ENCODE measurements around the gene LGALS16.

DNA sequence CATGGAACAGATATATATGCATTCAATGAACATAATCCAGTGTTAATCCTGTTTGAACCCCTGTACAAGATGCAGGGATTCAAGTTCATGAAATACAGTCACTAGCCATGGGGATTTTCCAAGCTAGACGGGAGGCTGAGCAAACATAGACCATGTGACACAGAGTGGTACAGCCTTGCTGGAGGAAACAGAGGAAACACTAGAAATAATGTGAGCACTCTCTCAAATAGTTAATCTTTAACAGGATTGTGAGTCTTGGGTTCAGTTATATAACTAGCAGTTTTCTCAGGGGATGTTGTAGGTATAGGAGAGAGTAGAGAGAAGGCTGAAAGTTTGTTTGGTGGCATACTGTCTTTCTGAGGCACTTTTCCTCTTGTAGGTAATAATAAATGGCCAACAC lies 13.9 kb upstream of the LGALS16 start:
- no peak for TF ChIP-seq EP300 (IDR thresholded peaks at IDR 0.05)
- TF ChIP-seq, protein P1, sequence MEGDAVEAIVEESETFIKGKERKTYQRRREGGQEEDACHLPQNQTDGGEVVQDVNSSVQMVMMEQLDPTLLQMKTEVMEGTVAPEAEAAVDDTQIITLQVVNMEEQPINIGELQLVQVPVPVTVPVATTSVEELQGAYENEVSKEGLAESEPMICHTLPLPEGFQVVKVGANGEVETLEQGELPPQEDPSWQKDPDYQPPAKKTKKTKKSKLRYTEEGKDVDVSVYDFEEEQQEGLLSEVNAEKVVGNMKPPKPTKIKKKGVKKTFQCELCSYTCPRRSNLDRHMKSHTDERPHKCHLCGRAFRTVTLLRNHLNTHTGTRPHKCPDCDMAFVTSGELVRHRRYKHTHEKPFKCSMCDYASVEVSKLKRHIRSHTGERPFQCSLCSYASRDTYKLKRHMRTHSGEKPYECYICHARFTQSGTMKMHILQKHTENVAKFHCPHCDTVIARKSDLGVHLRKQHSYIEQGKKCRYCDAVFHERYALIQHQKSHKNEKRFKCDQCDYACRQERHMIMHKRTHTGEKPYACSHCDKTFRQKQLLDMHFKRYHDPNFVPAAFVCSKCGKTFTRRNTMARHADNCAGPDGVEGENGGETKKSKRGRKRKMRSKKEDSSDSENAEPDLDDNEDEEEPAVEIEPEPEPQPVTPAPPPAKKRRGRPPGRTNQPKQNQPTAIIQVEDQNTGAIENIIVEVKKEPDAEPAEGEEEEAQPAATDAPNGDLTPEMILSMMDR (IDR thresholded peaks at IDR 0.05) = no peak
- no peak for TF ChIP-seq POLR2A (IDR thresholded peaks at IDR 0.05)
- TF ChIP-seq POLR2AphosphoS5 (IDR thresholded peaks at IDR 0.05) = no peak

Data from sigmoid colon (tissue), 4 donors.